ENCODE measurements around the gene LAG3. TPM values are rescaled to one million over a fixed set of nuclear protein-coding genes. Genes with fewer than 3 reads are reported as not detected.

LAG3 gene
- polyA plus RNA-seq, 3 donors, result 0.75 to 1.7 (median 0.90) TPM

DNA sequence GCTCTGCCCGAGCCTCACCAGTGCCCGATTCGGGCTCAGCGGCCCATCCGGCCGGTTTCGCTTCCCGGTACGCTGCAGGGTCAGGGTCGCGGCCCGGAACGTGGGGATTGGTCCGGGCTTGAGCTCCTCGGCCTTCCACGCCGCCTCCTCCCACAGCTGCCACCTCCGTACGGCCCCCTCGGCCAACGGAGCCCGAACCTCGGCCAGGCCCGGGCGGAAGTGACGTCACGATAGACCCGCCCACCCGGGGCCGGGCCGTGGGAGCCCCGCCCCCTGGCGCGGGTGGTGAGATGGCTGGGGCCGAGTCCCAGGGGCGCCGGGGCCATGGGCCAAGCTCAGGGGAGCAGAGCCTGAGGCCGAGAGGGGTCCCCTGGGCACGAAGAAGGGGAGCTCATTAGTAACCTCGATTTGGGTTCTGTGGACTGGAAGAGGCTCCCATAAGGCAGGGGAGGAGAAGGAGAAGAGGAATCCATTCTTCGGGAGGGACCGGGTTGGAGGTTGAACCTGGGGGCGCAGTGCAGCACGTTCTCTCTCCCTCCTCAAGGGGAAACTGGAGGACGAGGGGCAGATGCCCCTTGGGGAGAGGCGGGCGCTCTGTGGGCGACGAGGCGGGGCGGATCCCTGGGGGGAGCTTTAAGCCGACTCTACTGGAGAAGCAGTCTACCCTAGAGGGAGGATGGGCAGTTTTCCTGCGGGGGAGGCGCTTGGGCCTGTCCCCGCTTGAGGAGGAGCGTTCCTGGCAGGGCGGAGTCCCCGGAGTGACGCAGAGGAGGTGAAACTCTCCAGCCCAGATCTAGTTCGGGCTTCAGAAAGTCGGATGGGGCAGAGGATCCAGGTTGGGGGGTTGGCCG, 19.2 kb upstream of the LAG3 start, which contains the start of gene MLF2:
Gene MLF2 (minus strand): TSS at position 221 of the 851 bp plus-strand sequence. CDS start 807 bp downstream, outside the sequence.
- DNase-seq (ENCODE audit: low read depth in 3 of 3, low spot score in 2 of 3), result peak; percentile 95 to 98 (median 97)

DNA sequence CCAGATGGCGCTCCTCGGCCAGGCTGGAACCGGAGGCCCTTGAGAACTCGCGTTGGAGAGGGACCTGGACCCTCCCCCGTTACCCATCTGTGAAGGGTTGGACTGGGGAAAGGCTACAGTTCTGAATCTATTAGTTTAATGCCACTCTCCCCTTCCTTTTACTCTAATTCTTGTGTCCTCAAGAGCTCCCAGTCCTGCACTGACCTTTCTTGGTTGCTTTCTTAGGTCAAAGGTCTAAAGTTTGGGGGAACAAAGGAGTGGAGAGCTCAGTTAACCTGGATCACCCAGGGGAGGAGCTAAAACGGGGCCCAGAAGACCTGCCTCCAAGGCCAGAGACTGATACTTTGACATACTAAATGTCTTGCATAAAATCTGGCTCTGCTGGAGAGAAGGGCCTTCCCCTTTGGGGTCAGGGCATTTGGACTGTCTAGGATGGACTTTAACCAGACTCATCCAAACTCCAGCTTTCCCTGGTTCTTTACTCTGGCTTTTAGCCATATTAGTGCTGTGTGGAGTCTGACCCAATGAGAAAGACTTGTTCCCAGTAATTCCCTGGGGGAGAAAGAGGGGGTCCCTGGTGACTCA, 18.5 kb upstream of the LAG3 start:
- no peak for DNase-seq (ENCODE audit: low read depth in 3 of 3, low spot score in 2 of 3)

DNA sequence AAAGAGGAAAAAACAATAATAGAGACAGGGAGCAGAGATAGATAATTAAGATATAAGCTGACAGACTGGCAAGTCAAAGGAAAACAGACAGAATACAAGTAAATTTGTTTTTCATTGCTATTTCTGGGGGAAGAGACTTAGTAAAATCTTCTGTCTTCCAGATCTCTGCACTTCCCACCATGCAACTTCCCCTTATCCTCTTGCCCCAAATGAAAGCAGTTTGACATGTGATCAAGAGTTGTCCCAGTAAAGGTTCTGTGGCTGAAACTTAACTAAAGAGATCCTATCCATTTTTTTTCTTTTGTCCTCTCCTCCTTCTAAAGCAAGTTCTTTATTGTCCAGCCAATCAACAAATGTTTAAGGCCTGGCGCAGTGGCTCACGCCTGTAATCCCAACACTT, 17.9 kb upstream of the LAG3 start:
- no peak for DNase-seq (ENCODE audit: low read depth in 3 of 3, low spot score in 2 of 3)

DNA sequence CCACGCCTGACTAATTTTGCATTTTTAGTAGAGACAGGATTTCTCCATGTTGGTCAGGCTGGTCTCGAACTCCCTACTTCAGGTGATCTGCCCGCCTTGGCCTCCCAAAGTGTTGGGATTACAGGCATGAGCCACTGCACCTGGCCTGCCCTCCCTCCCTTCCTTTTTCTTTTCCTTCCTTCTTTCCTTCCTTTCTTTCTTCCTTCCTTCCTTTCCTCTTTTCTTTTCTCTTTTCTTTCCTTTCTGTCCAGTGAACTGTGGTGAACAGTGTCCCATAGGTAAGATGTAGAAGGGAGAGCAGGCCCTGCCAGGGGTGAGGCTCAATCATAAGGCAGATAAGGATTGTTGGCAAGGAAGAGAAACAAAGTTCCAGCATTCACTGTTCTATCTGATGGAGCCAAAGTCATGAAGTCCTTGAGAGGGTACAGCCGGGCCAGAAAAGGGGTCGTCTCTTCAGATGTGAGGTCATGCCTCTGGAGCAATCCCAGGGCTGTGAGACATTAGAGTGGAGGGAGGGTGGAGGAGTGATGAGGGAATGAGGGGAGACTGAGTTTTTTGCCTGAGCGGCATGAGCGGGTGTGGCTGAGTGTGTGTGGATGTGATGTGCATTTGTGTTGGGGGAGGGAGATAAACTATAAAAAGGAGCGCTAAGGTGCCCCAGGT, 15.2 kb upstream of the LAG3 start:
- no peak for DNase-seq (ENCODE audit: low read depth in 3 of 3, low spot score in 2 of 3)

DNA sequence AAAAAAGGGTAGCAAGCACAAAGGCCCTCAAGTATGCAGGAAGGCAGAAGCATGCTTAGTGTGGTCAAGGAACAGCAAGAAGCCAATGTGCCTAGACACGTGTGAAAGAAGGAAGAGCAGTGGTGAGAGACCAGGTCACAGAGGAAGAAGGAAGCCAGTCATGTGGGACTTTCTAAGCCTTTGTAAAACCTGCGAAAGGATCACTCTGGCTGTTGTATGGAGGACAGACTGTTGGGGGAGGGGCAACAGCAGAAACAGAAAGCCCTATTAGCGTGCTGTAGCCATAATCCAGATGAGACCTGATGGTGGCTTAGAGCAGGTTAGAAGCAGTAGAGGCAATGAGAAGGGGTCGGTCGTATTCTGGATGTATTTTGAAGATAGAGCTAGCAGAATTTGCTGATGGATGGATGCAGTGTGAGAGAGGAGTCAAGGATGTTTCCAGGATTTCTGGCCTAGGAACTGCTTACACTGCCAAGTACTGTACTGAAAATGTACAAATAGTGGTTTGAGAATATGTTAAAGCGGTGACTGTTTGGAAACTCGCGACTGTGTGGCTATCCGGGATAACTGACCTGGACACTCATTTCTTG, 13.7 kb upstream of the LAG3 start:
- no peak for DNase-seq (ENCODE audit: low read depth in 3 of 3, low spot score in 2 of 3)

DNA sequence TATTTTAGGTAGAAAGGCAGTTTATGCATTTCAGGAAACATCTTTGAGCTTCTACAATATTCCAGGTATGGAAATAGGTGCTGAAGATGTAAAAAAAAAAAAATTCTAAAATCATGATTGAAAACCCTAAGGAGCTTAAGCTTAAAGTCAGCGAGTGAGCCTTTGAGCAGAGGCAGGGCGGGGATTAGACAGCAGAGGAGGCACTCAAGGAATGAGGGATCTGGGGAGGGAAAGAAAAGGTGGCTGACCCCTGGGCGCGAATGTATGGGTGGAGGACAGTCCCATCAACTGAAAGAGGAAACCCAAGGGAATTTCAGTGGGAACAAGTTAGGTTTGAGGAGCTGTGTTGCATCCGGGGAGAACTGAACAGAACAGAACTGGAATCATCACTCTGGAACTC, 12.6 kb upstream of the LAG3 start:
- DNase-seq (ENCODE audit: low read depth in 3 of 3, low spot score in 2 of 3), result no peak

DNA sequence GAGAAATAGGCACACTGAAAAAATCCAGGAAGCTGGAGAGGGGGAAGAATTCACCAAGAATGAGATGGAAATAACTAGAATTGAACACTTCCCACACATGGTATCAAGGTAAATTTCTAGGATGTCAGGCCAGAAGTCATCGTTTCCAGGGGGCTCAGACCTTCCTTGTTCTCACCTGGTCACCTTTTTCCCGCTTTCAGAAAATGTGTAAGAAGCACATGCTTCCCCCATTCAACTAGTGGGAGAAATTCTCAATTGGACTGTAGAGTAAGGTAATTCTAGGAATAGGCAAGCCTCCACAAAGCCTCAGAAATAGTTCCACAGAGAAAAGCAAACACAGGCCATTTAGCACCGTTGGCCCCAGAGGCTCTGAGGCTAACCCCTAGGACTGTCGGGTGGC, 8.9 kb upstream of the LAG3 start:
- no peak for DNase-seq (ENCODE audit: low read depth in 3 of 3, low spot score in 2 of 3)

DNA sequence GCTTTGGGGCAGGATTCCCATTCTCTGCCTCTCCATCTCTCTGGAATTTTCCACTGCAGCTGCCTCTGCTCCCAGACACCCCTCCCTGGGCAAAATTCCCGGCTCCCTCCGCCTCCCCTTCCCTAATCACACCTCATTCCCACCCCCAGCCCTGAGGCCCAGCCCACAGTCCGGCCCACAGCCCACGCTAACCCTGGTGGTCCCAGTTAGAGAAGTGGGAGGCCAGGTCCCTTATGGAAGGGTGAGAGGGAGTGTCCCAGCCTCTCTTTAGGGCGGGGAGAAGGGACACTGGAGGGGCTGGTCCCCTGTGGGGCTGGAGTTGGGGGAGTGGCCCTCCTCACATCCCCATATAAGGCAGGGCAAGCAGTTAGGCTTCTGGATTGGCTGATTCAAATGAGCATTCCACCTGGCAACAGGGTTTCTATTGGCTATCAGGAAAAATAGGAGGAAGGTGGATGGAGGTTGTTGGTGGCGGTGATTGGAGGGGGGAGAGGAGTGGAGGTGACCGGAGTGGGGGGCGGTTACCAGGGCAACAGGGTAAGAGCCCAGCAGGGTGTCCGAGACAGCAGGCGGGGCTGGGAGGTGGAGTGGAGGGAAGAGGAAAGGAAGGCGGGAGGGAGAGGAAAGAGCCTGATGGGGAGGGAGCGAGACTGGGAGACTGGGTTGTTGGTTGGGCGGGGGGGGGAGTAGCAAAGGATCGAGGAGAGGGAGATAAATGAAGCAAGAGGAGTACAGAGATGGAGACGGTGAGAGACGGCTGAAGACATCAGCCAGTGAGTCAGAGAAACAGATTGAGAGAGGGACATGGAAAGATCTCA, 8.1 kb upstream of the LAG3 start:
- peak; percentile 93 to 97 (median 96) for DNase-seq (ENCODE audit: low read depth in 3 of 3, low spot score in 2 of 3)

DNA sequence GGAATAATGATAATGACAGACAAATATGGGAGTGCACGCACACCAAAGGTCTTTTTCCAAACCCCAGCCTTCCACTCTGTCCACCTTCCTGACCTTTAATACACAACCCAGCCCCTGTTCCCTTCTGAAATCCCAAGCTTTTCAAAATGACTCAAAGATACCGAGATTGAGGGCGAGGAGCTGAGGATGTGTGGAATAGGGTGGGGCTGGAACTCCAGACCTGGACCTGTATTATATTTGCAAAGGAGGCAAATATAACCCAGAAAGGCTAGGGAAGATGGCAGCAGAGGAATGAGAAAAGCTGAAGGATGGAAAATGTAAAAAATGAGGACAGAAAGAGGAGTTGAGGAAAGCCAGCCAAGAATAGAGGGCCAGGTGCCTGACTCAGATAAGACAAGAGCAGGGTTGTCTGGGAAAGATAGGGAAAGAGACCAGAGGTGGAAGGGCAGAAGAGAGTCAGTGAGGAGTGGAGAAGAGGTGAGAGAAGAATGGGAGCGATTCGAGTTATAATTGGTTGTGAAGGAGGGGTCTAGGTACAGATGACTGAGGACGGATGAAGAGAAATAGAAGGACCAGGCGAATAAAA, 7.2 kb upstream of the LAG3 start:
- DNase-seq (ENCODE audit: low read depth in 3 of 3, low spot score in 2 of 3), result no peak

DNA sequence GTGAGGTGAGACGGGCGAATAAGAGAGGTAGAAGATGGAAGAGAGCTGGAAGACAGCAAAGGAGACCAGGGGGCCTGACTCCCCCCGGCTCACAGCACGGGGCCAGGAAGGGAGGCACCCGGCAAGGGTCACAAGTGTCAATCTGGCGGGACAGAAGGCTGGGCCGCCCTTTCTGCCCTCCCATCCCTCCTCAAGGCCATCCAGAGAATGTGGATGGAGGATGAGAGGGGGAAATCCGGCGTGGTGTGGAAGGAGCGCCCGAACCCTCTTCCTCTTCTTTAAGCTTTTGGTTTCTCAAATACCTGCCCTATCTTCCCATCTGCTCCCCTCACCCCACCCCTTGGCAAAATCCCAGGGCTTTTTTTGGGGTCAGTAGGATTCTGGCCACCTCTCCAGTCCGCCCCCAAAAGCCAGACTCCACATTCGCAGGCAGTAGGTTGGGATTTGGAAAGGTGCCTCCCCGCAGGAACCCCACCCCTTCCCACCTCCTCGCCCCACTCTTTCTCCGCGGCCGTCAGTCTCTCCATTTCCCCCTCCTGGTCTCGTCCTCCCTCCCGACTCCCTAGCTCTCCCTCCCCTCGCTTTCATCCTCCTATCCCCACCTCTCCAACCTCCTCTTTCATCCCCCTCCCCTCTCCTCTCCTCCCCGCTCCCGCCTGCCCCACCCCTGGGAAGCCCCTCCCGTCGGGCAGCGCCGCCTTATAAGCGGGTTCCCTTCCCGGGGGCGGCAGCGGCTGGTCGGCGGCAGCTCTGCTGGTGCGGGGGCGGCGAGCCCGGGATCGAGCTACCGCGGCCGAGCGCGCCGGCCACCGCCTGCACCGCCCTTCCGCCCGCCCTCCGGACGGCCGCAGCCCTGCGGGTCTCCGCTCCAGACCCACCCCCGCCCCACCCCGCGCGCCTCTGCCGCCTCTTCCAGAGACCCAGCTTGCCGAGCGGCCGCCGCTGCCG, 6.4 kb upstream of the LAG3 start, which contains the start of gene PTMS:
Gene PTMS (plus strand): TSS at position 730 of the 948 bp plus-strand sequence. CDS start 343 bp downstream, outside the sequence.
- DNase-seq (ENCODE audit: low read depth in 3 of 3, low spot score in 2 of 3), result peak in 1 of 3 donors; percentile 84

DNA sequence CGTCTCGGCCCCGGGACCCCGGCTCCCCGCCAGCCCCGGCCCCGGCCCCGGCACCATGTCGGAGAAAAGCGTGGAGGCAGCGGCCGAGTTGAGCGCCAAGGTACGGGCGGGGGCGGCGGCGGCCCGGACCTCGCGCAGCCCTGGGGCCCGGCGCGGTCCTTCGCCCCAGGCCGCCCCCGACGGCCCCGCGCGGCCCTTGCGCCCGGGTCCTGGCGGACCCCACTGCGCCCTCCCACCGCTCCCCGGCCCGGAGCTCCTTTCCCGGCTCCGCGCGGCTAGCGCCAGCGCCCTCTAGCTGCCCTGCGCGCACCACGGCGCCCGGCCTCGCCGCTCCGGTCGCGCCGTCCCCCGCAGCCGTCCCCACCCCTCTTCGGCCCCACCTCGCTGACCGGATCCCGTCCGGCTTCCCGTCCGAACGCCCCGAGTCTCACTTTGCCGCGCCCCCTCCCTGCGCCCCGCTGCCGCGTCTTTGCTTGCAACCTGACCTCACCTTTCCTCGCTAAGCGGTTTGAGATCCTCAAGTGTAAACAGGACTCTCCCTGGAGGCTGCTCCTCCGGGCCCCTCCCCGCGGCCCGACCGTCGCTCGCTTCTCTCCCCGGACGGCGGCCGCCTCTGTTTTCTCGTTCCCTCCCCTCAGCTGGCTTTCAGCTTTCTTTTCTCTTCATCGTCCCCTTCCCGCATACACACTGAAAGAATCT, 5.5 kb upstream of the LAG3 start:
- no peak for DNase-seq (ENCODE audit: low read depth in 3 of 3, low spot score in 2 of 3)

DNA sequence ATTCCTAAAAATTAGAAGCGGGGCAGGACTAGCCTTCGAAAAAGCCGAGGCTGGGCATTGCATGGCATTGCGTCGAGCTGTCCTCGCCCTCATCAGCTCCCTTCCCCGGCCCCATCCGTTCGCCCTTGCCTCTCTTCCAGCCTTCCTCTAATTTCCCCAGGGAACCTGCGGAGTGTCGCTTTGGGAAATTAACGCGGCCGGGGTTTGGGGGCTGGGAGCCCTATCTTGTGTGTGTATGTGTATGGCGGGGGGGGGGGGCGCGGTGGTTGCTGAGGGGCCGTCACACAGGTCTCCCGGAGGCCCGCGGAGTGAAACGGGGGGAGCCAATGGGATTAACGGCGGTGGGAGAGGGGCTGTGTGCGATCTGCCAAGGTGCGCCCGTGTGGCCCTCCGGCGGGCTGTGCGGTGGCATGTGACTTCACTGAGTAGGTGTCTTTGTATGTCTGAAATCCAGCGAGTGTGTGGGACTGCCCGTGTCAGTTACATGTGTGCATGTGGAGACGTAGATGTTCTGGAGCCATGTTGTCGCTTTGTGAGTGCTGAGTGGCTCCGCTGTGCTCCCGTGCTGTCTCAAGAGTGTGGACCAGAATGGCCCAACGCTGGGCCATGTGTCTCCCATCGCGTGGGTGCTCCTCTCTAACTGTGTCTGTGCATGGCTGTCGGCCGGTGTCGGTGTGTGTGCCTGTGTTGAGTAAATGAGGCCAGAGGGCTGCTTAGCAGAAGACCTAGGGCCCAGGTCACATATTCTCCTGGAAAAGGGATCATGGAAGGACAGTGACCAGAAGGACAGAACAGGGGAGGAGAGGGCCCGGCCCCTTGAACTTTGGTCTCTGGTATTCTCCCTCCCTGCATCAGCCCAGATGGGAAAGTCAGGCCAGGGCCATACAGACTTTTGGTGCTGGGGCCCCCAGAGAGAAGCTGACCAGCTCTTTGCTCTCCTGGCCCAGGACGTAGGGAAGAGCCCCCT, 4.7 kb upstream of the LAG3 start:
- no peak for DNase-seq (ENCODE audit: low read depth in 3 of 3, low spot score in 2 of 3)

DNA sequence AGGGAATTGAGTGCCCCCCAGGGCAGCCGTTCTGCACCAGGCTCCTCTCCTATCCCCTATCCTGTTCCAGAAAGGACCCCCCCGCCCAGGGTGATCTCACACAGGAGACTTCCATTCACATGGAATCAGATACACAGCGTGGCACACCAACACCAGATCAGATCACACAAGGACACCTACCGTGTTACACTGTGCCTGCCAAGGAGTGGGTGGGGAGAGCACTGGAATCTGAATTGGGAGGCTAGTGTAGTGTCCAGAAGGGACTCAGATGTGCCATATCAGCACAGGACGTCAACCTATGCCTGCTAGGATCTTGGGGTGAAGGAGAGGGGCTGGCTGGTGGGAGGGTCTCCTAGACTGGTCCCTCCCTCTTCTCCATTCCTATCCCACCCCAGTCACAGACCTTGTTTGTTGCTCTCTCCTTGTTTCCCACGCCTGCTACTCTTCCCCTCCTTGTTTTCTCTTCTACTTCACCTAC, 3.8 kb upstream of the LAG3 start:
- no peak for DNase-seq (ENCODE audit: low read depth in 3 of 3, low spot score in 2 of 3)

DNA sequence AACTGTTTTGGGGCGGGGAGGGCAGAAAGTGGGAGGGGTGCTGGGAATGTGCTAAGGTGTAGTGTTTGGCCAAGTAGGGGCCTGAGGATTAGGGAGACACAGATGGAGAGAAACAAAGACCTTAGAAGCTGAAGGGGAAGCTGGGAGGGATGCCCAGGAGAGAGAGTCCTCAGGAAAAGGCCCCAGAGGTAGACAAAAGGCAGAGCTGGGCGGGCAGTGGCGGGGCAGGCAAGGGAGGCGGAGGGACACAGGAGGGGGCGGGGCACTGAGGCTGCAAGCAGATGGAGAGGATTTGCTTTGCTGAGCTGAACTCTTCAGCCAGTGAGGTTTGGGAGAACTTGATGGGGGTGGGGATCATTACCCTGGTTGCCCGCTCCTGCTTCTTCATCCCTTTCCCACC, 3.3 kb upstream of the LAG3 start:
- no peak for DNase-seq (ENCODE audit: low read depth in 3 of 3, low spot score in 2 of 3)

DNA sequence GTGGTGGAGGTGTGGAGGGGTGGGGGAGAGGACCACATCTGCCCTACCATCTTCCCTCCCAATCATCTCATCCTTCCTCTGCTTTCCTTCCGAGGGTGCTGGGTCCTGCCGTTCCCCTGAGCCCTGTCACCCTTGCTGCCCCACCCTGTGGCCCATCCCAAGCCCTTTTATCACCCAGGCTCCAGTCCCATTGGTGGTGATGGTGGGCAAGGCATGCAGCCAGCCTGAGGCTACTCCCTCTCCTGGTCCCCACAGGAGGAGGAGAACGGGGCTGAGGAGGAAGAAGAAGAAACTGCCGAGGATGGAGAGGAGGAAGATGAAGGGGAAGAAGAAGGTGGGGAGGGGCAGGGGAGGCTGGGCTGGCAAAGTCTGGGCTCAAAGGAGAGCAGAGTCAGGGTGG, 2.7 kb upstream of the LAG3 start:
- no peak for DNase-seq (ENCODE audit: low read depth in 3 of 3, low spot score in 2 of 3)

DNA sequence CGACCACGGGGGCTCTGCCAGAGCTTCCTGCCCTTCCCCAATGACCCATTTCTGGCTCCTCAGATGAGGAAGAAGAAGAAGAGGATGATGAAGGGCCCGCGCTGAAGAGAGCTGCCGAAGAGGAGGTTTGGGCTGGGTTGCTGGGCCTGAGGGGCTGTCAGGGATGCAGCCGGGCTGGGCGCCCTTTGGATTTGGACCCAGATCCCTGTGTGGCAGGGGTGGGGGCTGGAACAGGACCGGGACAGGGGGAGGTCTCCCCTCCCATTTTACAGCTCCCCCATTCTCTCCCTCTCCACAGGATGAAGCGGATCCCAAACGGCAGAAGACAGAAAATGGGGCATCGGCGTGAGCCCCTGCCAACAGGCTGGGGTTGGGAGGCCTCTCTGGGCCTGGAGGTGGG, 2.2 kb upstream of the LAG3 start:
- DNase-seq (ENCODE audit: low read depth in 3 of 3, low spot score in 2 of 3), result no peak

DNA sequence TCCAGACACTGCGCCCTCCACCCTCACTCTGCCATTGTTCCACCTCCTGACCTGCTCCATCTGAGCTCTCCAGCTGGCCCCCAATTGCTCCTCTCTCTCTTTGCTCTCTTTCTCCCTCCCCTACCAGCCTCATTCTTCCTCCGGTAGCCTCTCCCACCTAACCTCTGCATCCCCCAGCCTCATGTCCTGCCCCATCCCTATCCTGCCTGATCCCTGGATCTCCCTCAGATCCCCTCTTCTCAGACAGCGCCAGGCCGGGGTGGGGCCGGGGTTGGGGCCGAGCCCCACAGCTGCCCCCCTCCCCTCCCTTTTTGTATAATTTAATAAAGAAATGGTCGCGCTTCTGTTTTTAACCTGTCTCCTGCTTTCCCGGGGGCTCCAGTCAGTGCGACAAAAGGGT, 1.7 kb upstream of the LAG3 start:
- DNase-seq (ENCODE audit: low read depth in 3 of 3, low spot score in 2 of 3), result no peak

All from right renal cortex interstitium (tissue), 3 donors.